Breast epithelium (tissue), 3 donors: ENCODE data around the gene PLCH1.

Experiments
- POLR2A ChIP-seq: fragments of 450-650 bp; IDR thresholded peaks from one replicate; pipeline ENCODE4 v1.6.1; 2016; ENCODE audit warnings: antibody characterized with exemption, mild to moderate bottlenecking, moderate library complexity
- POLR2AphosphoS5 ChIP-seq, 3 donors: sonication (generic); formaldehyde crosslinking; IDR thresholded peaks; one replicate each; pipeline ENCODE4 v1.6.1; 2017; ENCODE audit warnings: antibody characterized with exemption in 3 of 3
- TF ChIP-seq, protein P1 (sequence below), 3 donors: fragments of 450-650 bp; IDR thresholded peaks; one replicate each; pipeline ENCODE4 v1.5.1; 2016 to 2017; ENCODE audit warnings: antibody characterized with exemption in 3 of 3, mild to moderate bottlenecking in 3 of 3, moderate library complexity in 3 of 3

DNA sequence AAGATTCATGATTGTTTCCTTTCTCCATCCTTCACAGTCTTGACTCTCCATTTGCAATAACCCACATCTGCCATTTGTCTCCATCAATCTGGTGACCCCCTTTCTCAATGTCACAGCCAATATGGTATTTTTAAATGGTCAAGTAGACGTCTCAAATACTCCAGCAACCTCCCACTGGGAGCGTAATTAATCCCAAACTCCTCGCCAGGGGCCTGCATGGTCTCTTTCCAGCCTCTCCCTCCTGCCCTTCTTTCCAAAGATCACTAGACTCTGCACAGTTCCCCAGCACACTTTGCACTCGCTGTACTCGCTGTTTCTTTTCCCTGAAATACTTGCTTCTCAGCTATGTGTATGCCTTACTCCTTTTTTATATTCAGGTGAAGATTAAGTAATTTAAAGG lies 115.3 kb downstream of the PLCH1 start:
- TF ChIP-seq, protein P1, sequence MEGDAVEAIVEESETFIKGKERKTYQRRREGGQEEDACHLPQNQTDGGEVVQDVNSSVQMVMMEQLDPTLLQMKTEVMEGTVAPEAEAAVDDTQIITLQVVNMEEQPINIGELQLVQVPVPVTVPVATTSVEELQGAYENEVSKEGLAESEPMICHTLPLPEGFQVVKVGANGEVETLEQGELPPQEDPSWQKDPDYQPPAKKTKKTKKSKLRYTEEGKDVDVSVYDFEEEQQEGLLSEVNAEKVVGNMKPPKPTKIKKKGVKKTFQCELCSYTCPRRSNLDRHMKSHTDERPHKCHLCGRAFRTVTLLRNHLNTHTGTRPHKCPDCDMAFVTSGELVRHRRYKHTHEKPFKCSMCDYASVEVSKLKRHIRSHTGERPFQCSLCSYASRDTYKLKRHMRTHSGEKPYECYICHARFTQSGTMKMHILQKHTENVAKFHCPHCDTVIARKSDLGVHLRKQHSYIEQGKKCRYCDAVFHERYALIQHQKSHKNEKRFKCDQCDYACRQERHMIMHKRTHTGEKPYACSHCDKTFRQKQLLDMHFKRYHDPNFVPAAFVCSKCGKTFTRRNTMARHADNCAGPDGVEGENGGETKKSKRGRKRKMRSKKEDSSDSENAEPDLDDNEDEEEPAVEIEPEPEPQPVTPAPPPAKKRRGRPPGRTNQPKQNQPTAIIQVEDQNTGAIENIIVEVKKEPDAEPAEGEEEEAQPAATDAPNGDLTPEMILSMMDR (IDR thresholded peaks at IDR 0.05): no peak
- no peak for TF ChIP-seq POLR2AphosphoS5 (IDR thresholded peaks at IDR 0.05)
- TF ChIP-seq POLR2A: no peak
